GM21825 (cell line): ENCODE measurements around the gene PLA2G12A.
A peak's percentile ranks its signal among the peaks of the same experiment; 100 is the strongest.

Experiments used
- ATAC-seq: cut with Tn5 transposase; IDR thresholded peaks from one replicate; pipeline ENCODE4 v1.9.1; 2021; ENCODE audit warnings: mild to moderate bottlenecking, moderate library complexity; ENCODE audit not compliant: unreplicated experiment

PLA2G12A gene

GRCh38 chr4:109729718-109730618, at the start of gene PLA2G12A:
TSS of gene PLA2G12A (minus strand) at chr4:109730070. CDS start at chr4:109729809, 261 bp downstream.
- peak; percentile 85 for ATAC-seq

GRCh38 chr4:109764789-109765402, 35.0 kb upstream of the PLA2G12A start:
- ATAC-seq = no peak

- no peak for ATAC-seq
Observed at GRCh38 chr4:109764376-109764775, 34.5 kb upstream of the PLA2G12A start.

- no peak for ATAC-seq
Observed at GRCh38 chr4:109760682-109761081, 30.8 kb upstream of the PLA2G12A start.

GRCh38 chr4:109755656-109756055, 25.8 kb upstream of the PLA2G12A start:
- ATAC-seq = no peak

GRCh38 chr4:109754093-109754857, 24.4 kb upstream of the PLA2G12A start:
- ATAC-seq = no peak

- no peak for ATAC-seq
Observed at GRCh38 chr4:109752525-109752924, 22.7 kb upstream of the PLA2G12A start.

GRCh38 chr4:109751852-109752251, 22.0 kb upstream of the PLA2G12A start:
- no peak for ATAC-seq

- no peak for ATAC-seq
Observed at GRCh38 chr4:109750652-109751244, 20.9 kb upstream of the PLA2G12A start.

- ATAC-seq = no peak
Observed at GRCh38 chr4:109749388-109750082, 19.7 kb upstream of the PLA2G12A start.

- no peak for ATAC-seq
Observed at GRCh38 chr4:109748114-109748513, 18.2 kb upstream of the PLA2G12A start.

- ATAC-seq = no peak
Observed at GRCh38 chr4:109746728-109747127, 16.9 kb upstream of the PLA2G12A start.

GRCh38 chr4:109745830-109746229, 16.0 kb upstream of the PLA2G12A start:
- no peak for ATAC-seq

- no peak for ATAC-seq
Observed at GRCh38 chr4:109739547-109739946, 9.7 kb upstream of the PLA2G12A start.

- ATAC-seq = no peak
Observed at GRCh38 chr4:109738104-109738872, 8.4 kb upstream of the PLA2G12A start.

GRCh38 chr4:109735566-109736365, 5.9 kb upstream of the PLA2G12A start:
- no peak for ATAC-seq

GRCh38 chr4:109733728-109734127, 3.9 kb upstream of the PLA2G12A start:
- no peak for ATAC-seq

- ATAC-seq = no peak
Observed at GRCh38 chr4:109730619-109731545, 1.0 kb upstream of the PLA2G12A start.
